GM06990 (cell line): ENCODE data around the gene NFAM1.

Experiments used
- DNase-seq: peaks from one replicate; pipeline ENCODE4 v3.0.0-alpha.2; 2011; ENCODE audit not compliant: insufficient read length; ENCODE audit errors: extremely low read depth
- H3K27me3 ChIP-seq: replicated peaks from 2 replicates; pipeline ENCODE4 v1.6.0; 2011; ENCODE audit warnings: low read length; ENCODE audit not compliant: control insufficient read depth, insufficient read depth
- H3K36me3 ChIP-seq: 2 replicates; pipeline ENCODE4 v1.5.1; 2011; ENCODE audit warnings: low read length; ENCODE audit not compliant: control insufficient read depth, insufficient read depth
- H3K4me3 ChIP-seq: replicated peaks from 2 replicates; pipeline ENCODE4 v1.5.1; 2011; ENCODE audit warnings: low read depth, mild to moderate bottlenecking, control low read depth, low read length
- TF ChIP-seq, protein P1 (sequence below): IDR thresholded peaks from 2 replicates; pipeline ENCODE4 v1.5.1; 2011; ENCODE audit warnings: low read length, control low read depth, mild to moderate bottlenecking, inconsistent platforms; ENCODE audit not compliant: insufficient read depth, poor library complexity, severe bottlenecking

Gene NFAM1

GRCh38 chr22:42347281-42347824, 84.8 kb downstream of the NFAM1 start:
- no peak for DNase-seq
- TF ChIP-seq, protein P1, sequence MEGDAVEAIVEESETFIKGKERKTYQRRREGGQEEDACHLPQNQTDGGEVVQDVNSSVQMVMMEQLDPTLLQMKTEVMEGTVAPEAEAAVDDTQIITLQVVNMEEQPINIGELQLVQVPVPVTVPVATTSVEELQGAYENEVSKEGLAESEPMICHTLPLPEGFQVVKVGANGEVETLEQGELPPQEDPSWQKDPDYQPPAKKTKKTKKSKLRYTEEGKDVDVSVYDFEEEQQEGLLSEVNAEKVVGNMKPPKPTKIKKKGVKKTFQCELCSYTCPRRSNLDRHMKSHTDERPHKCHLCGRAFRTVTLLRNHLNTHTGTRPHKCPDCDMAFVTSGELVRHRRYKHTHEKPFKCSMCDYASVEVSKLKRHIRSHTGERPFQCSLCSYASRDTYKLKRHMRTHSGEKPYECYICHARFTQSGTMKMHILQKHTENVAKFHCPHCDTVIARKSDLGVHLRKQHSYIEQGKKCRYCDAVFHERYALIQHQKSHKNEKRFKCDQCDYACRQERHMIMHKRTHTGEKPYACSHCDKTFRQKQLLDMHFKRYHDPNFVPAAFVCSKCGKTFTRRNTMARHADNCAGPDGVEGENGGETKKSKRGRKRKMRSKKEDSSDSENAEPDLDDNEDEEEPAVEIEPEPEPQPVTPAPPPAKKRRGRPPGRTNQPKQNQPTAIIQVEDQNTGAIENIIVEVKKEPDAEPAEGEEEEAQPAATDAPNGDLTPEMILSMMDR: no peak
- Histone ChIP-seq H3K36me3 (no peaks in the 10 kb centered on the region), H3K27me3 (no peaks in the 10 kb centered on the region; the same call in 1 of the 2 replicates), H3K4me3 (no peak overlapping the region)

DNA sequence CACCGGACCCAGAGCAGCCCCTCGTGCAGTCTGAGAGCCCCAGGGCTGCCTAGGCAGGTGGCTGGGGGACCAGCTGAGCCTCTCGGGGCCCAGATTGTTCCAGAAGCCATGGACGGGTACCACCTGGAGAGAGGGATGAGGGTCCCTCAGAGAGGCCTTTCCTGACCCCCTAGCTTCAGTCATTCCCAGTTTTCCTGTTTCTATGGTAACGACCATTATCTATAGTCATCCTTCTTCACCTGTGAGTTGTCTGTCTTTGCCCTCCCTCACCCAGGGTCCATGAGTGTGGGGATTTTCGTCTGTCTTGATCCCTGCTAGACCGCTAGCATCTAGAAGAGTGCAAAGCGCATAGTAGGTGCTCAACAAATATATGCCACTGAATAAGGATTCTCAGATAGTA, 85.5 kb downstream of the NFAM1 start:
- H3K4me3 ChIP-seq: no peak overlapping the region
- peaks cover 1% of the 10 kb centered on the region; the same call in 1 of the 2 replicates for H3K27me3 ChIP-seq
- no peak for DNase-seq
- TF ChIP-seq, protein P1: no peak
- no peaks in the 10 kb centered on the region for H3K36me3 ChIP-seq

- H3K27me3 ChIP-seq: peaks cover 1% of the 10 kb centered on the region; the same call in 1 of the 2 replicates
- no peak for DNase-seq
- no peaks in the 10 kb centered on the region for H3K36me3 ChIP-seq
- no peak overlapping the region for H3K4me3 ChIP-seq
- TF ChIP-seq, protein P1: no peak
These were observed 86.7 kb downstream of the NFAM1 start for GRCh38 chr22:42345458-42345857.

- Histone ChIP-seq H3K27me3 (peaks cover 1% of the 10 kb centered on the region; the same call in 1 of the 2 replicates), H3K4me3 (no peak overlapping the region), H3K36me3 (no peaks in the 10 kb centered on the region)
- DNase-seq: no peak
- TF ChIP-seq, protein P1: no peak
These were observed 87.8 kb downstream of the NFAM1 start for GRCh38 chr22:42344361-42344905.

- Histone ChIP-seq H3K4me3 (no peak overlapping the region), H3K36me3 (no peaks in the 10 kb centered on the region), H3K27me3 (peaks cover 1% of the 10 kb centered on the region; the same call in 1 of the 2 replicates)
- TF ChIP-seq, protein P1: no peak
- no peak for DNase-seq
These were observed 88.6 kb downstream of the NFAM1 start for GRCh38 chr22:42343531-42344081.

DNA sequence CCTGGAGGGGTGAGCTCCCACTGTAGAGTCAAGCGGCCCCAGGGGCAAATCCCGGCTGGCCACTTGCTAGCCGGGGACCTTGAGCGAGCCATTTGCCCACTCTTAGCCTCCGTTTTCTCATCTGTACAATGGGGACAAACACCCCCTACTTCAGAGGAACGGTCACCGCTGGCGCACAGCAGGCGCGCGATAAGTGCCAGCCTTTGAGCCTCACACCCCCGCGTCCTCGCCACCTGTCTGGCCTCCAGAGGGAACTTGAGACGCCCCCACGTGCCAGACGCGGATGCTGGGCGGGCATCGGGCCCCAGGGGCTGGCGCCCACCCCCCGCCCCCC, 89.1 kb downstream of the NFAM1 start:
- no peak for DNase-seq
- Histone ChIP-seq H3K36me3 (no peaks in the 10 kb centered on the region), H3K4me3 (no peak overlapping the region; the same call in 1 of the 2 replicates), H3K27me3 (peaks cover 1% of the 10 kb centered on the region; the same call in 1 of the 2 replicates)
- TF ChIP-seq, protein P1: no peak
